Measurements from ENCODE around the gene GTF2A1L.
"Not testable (repeated sequence)": the region's sequence is repeated elsewhere in the genome, so short reads cannot be mapped to it uniquely, and the experiment has no call there.

GTF2A1L gene

GRCh38 chr2:48613211-48613610, 4.4 kb upstream of the GTF2A1L start:
- no peak for DNase-seq

- DNase-seq, result not testable (repeated sequence)
Measured at GRCh38 chr2:48614581-48614980, 3.1 kb upstream of the GTF2A1L start.

GRCh38 chr2:48619526-48619925, 1.9 kb downstream of the GTF2A1L start:
- DNase-seq, result no peak

GRCh38 chr2:48620604-48621003, 2.9 kb downstream of the GTF2A1L start:
- DNase-seq, result no peak

GRCh38 chr2:48622691-48623090, 5.0 kb downstream of the GTF2A1L start:
- not testable (repeated sequence) for DNase-seq

GRCh38 chr2:48624696-48625095, 7.0 kb downstream of the GTF2A1L start:
- DNase-seq, result no peak

- DNase-seq, result no peak
Measured at GRCh38 chr2:48626047-48626446, 8.4 kb downstream of the GTF2A1L start.

GRCh38 chr2:48633143-48633542, 15.5 kb downstream of the GTF2A1L start:
- no peak for DNase-seq

GRCh38 chr2:48635786-48636185, 18.1 kb downstream of the GTF2A1L start:
- no peak for DNase-seq

- DNase-seq, result no peak
Measured at GRCh38 chr2:48638261-48638660, 20.6 kb downstream of the GTF2A1L start.

- no peak for DNase-seq
Measured at GRCh38 chr2:48651158-48651790, 33.6 kb downstream of the GTF2A1L start.

GRCh38 chr2:48668992-48669391, 51.3 kb downstream of the GTF2A1L start:
- no peak for DNase-seq

GRCh38 chr2:48673581-48673980, 55.9 kb downstream of the GTF2A1L start:
- DNase-seq, result no peak

GRCh38 chr2:48674933-48675332, 57.3 kb downstream of the GTF2A1L start:
- DNase-seq, result no peak

GRCh38 chr2:48677450-48677849, 59.8 kb downstream of the GTF2A1L start:
- no peak for DNase-seq

- DNase-seq, result no peak
Measured at GRCh38 chr2:48685126-48685525, 67.5 kb downstream of the GTF2A1L start.

- no peak for DNase-seq
Measured at GRCh38 chr2:48691935-48692691, 74.5 kb downstream of the GTF2A1L start.

- no peak for DNase-seq
Measured at GRCh38 chr2:48693066-48693465, 75.4 kb downstream of the GTF2A1L start.

GRCh38 chr2:48693645-48694044, 76.0 kb downstream of the GTF2A1L start:
- no peak for DNase-seq

GRCh38 chr2:48694149-48694548, 76.5 kb downstream of the GTF2A1L start:
- no peak for DNase-seq

GRCh38 chr2:48695991-48696390, 78.3 kb downstream of the GTF2A1L start:
- DNase-seq, result no peak

- DNase-seq, result no peak
Measured at GRCh38 chr2:48696881-48697280, 79.2 kb downstream of the GTF2A1L start.

GRCh38 chr2:48699348-48699930, 81.8 kb downstream of the GTF2A1L start:
- no peak for DNase-seq

GRCh38 chr2:48703621-48704020, 86.0 kb downstream of the GTF2A1L start:
- DNase-seq, result not testable (repeated sequence)
